K562 (cell line): ENCODE data around the gene PRKAR1B. TPM values are rescaled to one million over a fixed set of nuclear protein-coding genes. Genes with fewer than 3 reads are reported as not detected.

Source experiments
- ATAC-seq: fragments of 200-7000 bp; cut with Tn5 transposase; 3 replicates; pipeline ENCODE4 v1.9.1; 2020; ENCODE audit warnings: moderate library complexity
- BruUV-seq: library from RNA; stranded (reverse); fragments of 400-500 nt; replicated peaks from 2 replicates; lab custom pipeline; 2021; lab: Mats Ljungman, UMichigan
- CTCF ChIA-PET: fragments of 300-600 bp; formaldehyde crosslinking; extraction: SDS; loops from one replicate; lab custom pipeline; 2021; ENCODE audit warnings: low intra/inter-chr PET ratio; lab: Yijun Ruan, JAX
- POLR2A ChIA-PET: fragments of 300-600, 350-650 bp; sonication (Branson Sonifier 250); formaldehyde crosslinking; extraction: SDS; loops from one replicate; lab custom pipeline; 2021; ENCODE audit warnings: antibody characterized with exemption, inconsistent platforms; lab: Yijun Ruan, JAX
- DNase-seq, 4 experiments: peaks; one replicate each; pipeline versions ENCODE4 v3.0.0 to v3.0.0-alpha.2; 2011 to 2018; ENCODE audit warnings: low spot score in 3 of 4, mixed read lengths in 3 of 4; ENCODE audit errors: extremely low read depth in 1 of 4
- FAIRE-seq: peaks from 2 replicates; lab custom pipeline; 2011; peaks lifted over from hg19 to GRCh38; lab: Jason Lieb, UNC
- H2AFZ ChIP-seq: 2 replicates; pipeline ENCODE4 v1.6.0; 2011; ENCODE audit warnings: low read depth, low read length, control low read depth, inconsistent platforms
- H3K27ac ChIP-seq: fragments of 200-600 bp; 3 replicates; pipeline ENCODE4 v1.8.0; 2011; ENCODE audit warnings: low read depth, mild to moderate bottlenecking, control low read depth, inconsistent platforms, low read length, moderate library complexity, mixed read lengths; ENCODE audit errors: extremely low read depth
- H3K27me3 ChIP-seq, 2 experiments: fragments of 300-600 bp in 1 of 2; 2 replicates in 1 of 2; 3 replicates in 1 of 2; pipeline versions ENCODE4 v1.6.0 to v1.8.0; 2011; ENCODE audit warnings: inconsistent platforms in 2 of 2, low read length in 2 of 2, mild to moderate bottlenecking in 1 of 2, mixed read lengths in 1 of 2, moderate library complexity in 1 of 2; ENCODE audit not compliant: control insufficient read depth in 2 of 2, insufficient read depth in 2 of 2
- H3K36me3 ChIP-seq: fragments of 300-600 bp; 3 replicates; pipeline ENCODE4 v1.8.0; 2011; ENCODE audit warnings: mild to moderate bottlenecking, low read length, inconsistent platforms; ENCODE audit not compliant: control insufficient read depth, insufficient read depth
- H3K4me1 ChIP-seq, 2 experiments: fragments of 200-600 bp in 1 of 2; replicated peaks in 1 of 2; 2 replicates in 1 of 2; 3 replicates in 1 of 2; pipeline versions ENCODE4 v1.5.1 to v1.8.0; 2011; ENCODE audit warnings: inconsistent platforms in 2 of 2, low read length in 2 of 2, mild to moderate bottlenecking in 1 of 2, mixed read lengths in 1 of 2, moderate library complexity in 1 of 2; ENCODE audit not compliant: control insufficient read depth in 2 of 2, insufficient read depth in 2 of 2
- H3K4me2 ChIP-seq: 2 replicates; pipeline ENCODE4 v1.6.1; 2011; ENCODE audit warnings: low read length, control low read depth, inconsistent platforms, mixed read lengths; ENCODE audit not compliant: insufficient read depth
- H3K4me3 ChIP-seq: fragments of 200-600 bp; sonication (generic), shearing (Covaris generic); 2 replicates; pipeline ENCODE4 v1.5.1; 2016; ENCODE audit warnings: control low read depth, inconsistent platforms
- H3K79me2 ChIP-seq: fragments of 200-600 bp; 3 replicates; pipeline ENCODE4 v1.8.0; 2011; ENCODE audit warnings: low read length, inconsistent platforms; ENCODE audit not compliant: control insufficient read depth, insufficient read depth
- H3K9ac ChIP-seq, 2 experiments: 2 replicates each; pipeline versions ENCODE4 v1.6.0 to v1.6.1; 2011; ENCODE audit warnings: low read depth in 2 of 2, low read length in 2 of 2, control low read depth in 1 of 2, inconsistent platforms in 1 of 2, mild to moderate bottlenecking in 1 of 2, mixed read lengths in 1 of 2; ENCODE audit not compliant: insufficient read depth in 1 of 2
- H3K9me1 ChIP-seq: one replicate; pipeline ENCODE4 v1.6.0; 2011; ENCODE audit warnings: inconsistent platforms, mild to moderate bottlenecking, low read length, moderate library complexity; ENCODE audit not compliant: control insufficient read depth, insufficient read depth
- H3K9me3 ChIP-seq: replicated peaks from 2 replicates; pipeline ENCODE4 v1.5.1; 2011; ENCODE audit warnings: low read depth, low read length, inconsistent platforms; ENCODE audit not compliant: control insufficient read depth, insufficient read depth
- H4K20me1 ChIP-seq: replicated peaks from 2 replicates; pipeline ENCODE4 v1.6.1; 2011; ENCODE audit warnings: low read length, inconsistent platforms, mixed read lengths; ENCODE audit not compliant: control insufficient read depth, insufficient read depth
- CREM ChIP-seq: IDR thresholded peaks from 2 replicates; pipeline ENCODE4 v1.6.1; 2014; ENCODE audit warnings: antibody characterized with exemption, low read depth
- DDX20 ChIP-seq: fragments of 450-650 bp; IDR thresholded peaks from 2 replicates; pipeline ENCODE4 v1.6.1; 2016; ENCODE audit warnings: missing genetic modification characterization, low read depth, mild to moderate bottlenecking, missing compliant biosample characterization, moderate library complexity
- HDAC8 ChIP-seq: fragments of 450-650 bp; IDR thresholded peaks from 2 replicates; pipeline ENCODE4 v1.6.1; 2016; ENCODE audit warnings: mild to moderate bottlenecking, missing genetic modification characterization, moderate library complexity, missing compliant biosample characterization
- SMAD2 ChIP-seq: fragments of 150-350 bp; IDR thresholded peaks from 2 replicates; pipeline ENCODE4 v1.6.1; 2014; ENCODE audit warnings: low read depth, mild to moderate bottlenecking, low read length
- SOX6 ChIP-seq: fragments of 450-650 bp; IDR thresholded peaks from 2 replicates; pipeline ENCODE4 v1.6.1; 2014; ENCODE audit warnings: mild to moderate bottlenecking
- THAP12 ChIP-seq: fragments of 250-450 bp; sonication (Bioruptor Pico); IDR thresholded peaks from 2 replicates; pipeline ENCODE4 v1.9.0; 2021; ENCODE audit warnings: mild to moderate bottlenecking, inconsistent platforms
- TOE1 ChIP-seq, 2 experiments: fragments of 450-650 bp in 1 of 2; sonication (generic) in 1 of 2; formaldehyde crosslinking in 1 of 2; IDR thresholded peaks; 2 replicates each; pipeline versions ENCODE4 v1.7.1 to v1.8.0; 2016 to 2022; ENCODE audit warnings: borderline replicate concordance in 2 of 2, mild to moderate bottlenecking in 2 of 2, antibody characterized with exemption in 1 of 2, inconsistent platforms in 1 of 2, low read depth in 1 of 2, missing genetic modification reagents in 1 of 2, moderate library complexity in 1 of 2
- WGBS: fragments of 100-300 bp; shearing (Covaris generic); methylation state at CpG from one replicate; pipeline ENCODE4 v1.1.6; 2016; ENCODE audit warnings: low coverage, mixed read lengths; ENCODE audit not compliant: insufficient coverage; ENCODE audit errors: missing lambda C conversion rate; 5-methylcytosine and 5-hydroxymethylcytosine counted together
- in situ Hi-C: fragments of 300-500 bp; cut with MboI; formaldehyde crosslinking; loops from 4 replicates; pipeline ENCODE4 v1.15.0; 2018; ENCODE audit warnings: inconsistent platforms, mixed read lengths
- intact Hi-C: fragments of 100-400 bp; cut with micrococcal nuclease; formaldehyde crosslinking; loops from 2 replicates; pipeline ENCODE4 v1.14.2; 2022
- polyA plus RNA-seq, 8 experiments: library from polyadenylated mRNA; depleted of rRNA in 4 of 8; stranded (reverse) in 5 of 8; unstranded in 3 of 8; fragments of >200 nt; fragmentation: Nextera tagmentation in 2 of 8; fragmentation: Illumina TruSeq in 1 of 8; extraction: Ambion mirVana in 2 of 8; extraction: Trizol in 1 of 8; gene quantifications; 2 replicates each; pipeline versions ENCODE4 v1.2.1 to v1.2.3, GENCODE V29; 2011 to 2014; ENCODE audit warnings: inconsistent platforms in 1 of 8, missing spikeins in 1 of 8
- total RNA-seq, 7 experiments: library from RNA; depleted of rRNA in 6 of 7; stranded (reverse); fragments of >200 nt in 6 of 7; fragmentation: Illumina TruSeq in 2 of 7; extraction: Trizol in 2 of 7; gene quantifications; 2 replicates each; pipeline versions ENCODE4 v1.2.1 to v1.2.3, GENCODE V29; 2011 to 2021; ENCODE audit warnings: low replicate concordance in 1 of 7
- TF ChIP-seq, protein P1 (sequence below): fragments of 450-650 bp; IDR thresholded peaks from 2 replicates; pipeline ENCODE4 v1.7.1; 2018; ENCODE audit warnings: mild to moderate bottlenecking, low read depth; ENCODE audit not compliant: partially characterized antibody
- TF ChIP-seq, protein P2 (sequence below): fragments of 250-450 bp; sonication (Bioruptor Pico); IDR thresholded peaks from 2 replicates; pipeline ENCODE4 v1.5.0; 2021; ENCODE audit warnings: mild to moderate bottlenecking, moderate library complexity
- TF ChIP-seq, protein P3 (sequence below): sonication (generic); formaldehyde crosslinking; IDR thresholded peaks from 2 replicates; pipeline ENCODE4 v1.9.0; 2022; ENCODE audit warnings: mild to moderate bottlenecking, missing genetic modification reagents
- TF ChIP-seq, protein P4 (sequence below): sonication (generic); formaldehyde crosslinking; IDR thresholded peaks from 2 replicates; pipeline ENCODE4 v1.8.1; 2022; ENCODE audit warnings: missing genetic modification reagents

The PRKAR1B gene
- total and polyA plus RNA-seq, 9 of the 15 experiments (the other 6 are each of a cell fraction or from before 2014, with no cell fraction given) = 0.99 to 30.5 (median 12.7) TPM

DNA sequence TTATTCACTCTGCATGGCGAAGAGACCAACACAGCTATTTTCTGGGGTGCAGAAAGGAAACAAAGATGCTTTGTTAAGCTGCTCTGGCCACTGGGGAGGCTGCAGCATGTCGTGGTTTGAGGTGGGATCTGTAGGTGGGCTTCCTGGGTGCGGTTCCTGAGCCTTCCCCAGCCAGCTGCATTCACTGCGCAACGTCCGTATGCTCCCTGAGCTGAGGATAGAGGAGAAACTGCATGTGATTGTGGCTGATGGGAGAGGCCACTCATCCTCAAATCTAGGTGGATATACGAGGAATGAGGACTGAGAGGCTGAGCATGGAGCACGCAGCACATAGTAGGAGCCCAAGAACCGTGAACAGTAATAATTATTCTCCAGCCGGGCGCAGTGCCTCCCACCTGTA, 10.4 kb downstream of the PRKAR1B start:
- H2AFZ ChIP-seq = no peak overlapping the region
- no peak overlapping the region for H3K9ac ChIP-seq
- no peak for ATAC-seq
- POLR2A ChIA-PET = interaction anchor here (0.6 to 1.2 kb wide), 2 partner anchors 13 to 17 kb away, joined by 3 to 5 read pairs; no protein-coding TSS in a partner anchor
- H4K20me1 ChIP-seq = no peaks in the 10 kb centered on the region
- H3K27me3 ChIP-seq = no peaks in the 10 kb centered on the region
- in situ Hi-C loops (no loop called here), intact Hi-C loops (no loop called here)
- no peak for DNase-seq
- 89% methylated on average over 11 of the region's 11 CpGs for WGBS
- CTCF ChIA-PET = no interaction called here
- peaks cover 6% of the 10 kb centered on the region for H3K36me3 ChIP-seq
- no peaks in the 10 kb centered on the region for H3K79me2 ChIP-seq
- FAIRE-seq = no peak
- H3K4me3 ChIP-seq = no peak overlapping the region
- H3K9me1 ChIP-seq = no peaks in the 10 kb centered on the region
- H3K9me3 ChIP-seq = peaks cover 12% of the 10 kb centered on the region
- H3K4me1 ChIP-seq = peaks cover 0 to 6% of the 10 kb centered on the region in 2 experiments; a peak in 1 of 5 replicates
- H3K27ac ChIP-seq = no peak overlapping the region
- no TSS peak for BruUV-seq
- no peak overlapping the region for H3K4me2 ChIP-seq
- TF ChIP-seq DDX20 (tag) (no peak), CREM (no peak), SMAD2 (no peak), TOE1 (IDR thresholded peaks at IDR 0.05; ENCODE audit: borderline replicate concordance) (no peak), TOE1 (CRISPR knock-in tag; IDR thresholded peaks at IDR 0.05; ENCODE audit: borderline replicate concordance, low read depth) (no peak), SOX6 (no peak), HDAC8 (no peak), THAP12 (CRISPR knock-in tag) (no peak)
- TF ChIP-seq, protein P1, sequence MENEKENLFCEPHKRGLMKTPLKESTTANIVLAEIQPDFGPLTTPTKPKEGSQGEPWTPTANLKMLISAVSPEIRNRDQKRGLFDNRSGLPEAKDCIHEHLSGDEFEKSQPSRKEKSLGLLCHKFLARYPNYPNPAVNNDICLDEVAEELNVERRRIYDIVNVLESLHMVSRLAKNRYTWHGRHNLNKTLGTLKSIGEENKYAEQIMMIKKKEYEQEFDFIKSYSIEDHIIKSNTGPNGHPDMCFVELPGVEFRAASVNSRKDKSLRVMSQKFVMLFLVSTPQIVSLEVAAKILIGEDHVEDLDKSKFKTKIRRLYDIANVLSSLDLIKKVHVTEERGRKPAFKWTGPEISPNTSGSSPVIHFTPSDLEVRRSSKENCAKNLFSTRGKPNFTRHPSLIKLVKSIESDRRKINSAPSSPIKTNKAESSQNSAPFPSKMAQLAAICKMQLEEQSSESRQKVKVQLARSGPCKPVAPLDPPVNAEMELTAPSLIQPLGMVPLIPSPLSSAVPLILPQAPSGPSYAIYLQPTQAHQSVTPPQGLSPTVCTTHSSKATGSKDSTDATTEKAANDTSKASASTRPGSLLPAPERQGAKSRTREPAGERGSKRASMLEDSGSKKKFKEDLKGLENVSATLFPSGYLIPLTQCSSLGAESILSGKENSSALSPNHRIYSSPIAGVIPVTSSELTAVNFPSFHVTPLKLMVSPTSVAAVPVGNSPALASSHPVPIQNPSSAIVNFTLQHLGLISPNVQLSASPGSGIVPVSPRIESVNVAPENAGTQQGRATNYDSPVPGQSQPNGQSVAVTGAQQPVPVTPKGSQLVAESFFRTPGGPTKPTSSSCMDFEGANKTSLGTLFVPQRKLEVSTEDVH = no peak
- TF ChIP-seq, protein P2, sequence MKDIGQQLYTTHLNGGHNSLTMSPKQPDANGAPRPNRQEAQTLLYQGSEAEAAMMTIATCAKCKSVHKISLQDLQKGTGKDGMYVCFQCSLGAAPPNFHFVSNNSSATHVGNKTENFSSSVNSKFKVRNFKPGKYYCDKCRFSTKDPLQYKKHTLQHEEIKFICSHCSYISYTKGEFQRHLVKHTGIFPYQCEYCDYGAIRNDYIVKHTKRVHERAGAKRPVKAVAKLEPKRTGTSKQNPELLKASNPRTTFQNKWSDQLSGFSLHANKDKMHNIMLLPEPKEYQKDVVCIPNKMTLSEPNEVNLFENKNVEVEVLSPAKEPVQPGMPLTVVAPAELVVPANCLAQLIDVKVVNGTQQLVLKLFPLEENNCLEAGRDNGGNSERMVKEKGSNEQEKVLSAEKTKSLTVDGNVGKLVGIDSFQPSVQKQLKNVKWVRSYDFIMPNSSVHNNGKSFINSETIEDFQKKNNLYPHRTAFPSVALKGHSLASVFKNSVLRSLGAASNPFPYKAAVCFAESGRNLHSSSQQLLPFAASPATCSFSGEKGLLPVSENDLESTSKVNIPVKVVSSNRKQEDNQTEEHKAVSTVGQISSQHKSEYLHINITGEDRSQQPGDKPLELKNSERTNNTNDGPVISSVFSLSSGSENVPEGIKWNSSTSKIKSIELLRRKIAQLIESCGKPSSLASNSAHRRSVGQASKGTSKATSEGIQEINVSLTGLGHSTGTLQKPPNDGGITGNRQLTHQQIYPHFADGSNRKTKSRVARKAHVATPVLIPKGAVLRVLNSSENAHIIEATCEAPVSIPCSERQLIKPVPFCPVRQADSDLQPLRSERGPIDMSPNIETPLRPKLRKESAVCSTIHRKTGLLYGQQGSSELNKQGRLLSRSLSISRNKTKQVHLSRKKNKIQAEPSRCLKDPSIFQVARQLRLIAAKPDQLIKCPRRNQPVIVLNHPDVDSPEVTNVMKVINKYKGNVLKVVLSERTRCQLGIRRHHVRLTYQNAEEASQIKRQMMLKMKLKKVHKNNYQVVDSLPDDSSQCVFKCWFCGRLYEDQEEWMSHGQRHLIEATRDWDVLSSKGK = no peak
- TF ChIP-seq, protein P3, sequence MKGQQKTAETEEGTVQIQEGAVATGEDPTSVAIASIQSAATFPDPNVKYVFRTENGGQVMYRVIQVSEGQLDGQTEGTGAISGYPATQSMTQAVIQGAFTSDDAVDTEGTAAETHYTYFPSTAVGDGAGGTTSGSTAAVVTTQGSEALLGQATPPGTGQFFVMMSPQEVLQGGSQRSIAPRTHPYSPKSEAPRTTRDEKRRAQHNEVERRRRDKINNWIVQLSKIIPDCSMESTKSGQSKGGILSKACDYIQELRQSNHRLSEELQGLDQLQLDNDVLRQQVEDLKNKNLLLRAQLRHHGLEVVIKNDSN (CRISPR knock-in tag) = no peak
- TF ChIP-seq, protein P4, sequence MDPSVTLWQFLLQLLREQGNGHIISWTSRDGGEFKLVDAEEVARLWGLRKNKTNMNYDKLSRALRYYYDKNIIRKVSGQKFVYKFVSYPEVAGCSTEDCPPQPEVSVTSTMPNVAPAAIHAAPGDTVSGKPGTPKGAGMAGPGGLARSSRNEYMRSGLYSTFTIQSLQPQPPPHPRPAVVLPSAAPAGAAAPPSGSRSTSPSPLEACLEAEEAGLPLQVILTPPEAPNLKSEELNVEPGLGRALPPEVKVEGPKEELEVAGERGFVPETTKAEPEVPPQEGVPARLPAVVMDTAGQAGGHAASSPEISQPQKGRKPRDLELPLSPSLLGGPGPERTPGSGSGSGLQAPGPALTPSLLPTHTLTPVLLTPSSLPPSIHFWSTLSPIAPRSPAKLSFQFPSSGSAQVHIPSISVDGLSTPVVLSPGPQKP (CRISPR knock-in tag) = no peak
